ENCODE measurements around the gene SPTB. TPM values are rescaled to one million over a fixed set of nuclear protein-coding genes. Genes with fewer than 3 reads are reported as not detected.

Gene SPTB
- total and polyA plus RNA-seq, 10 donors = 0.06 to 20.9 (median 3.9) TPM

GRCh38 chr14:64732066-64732465, 147.6 kb downstream of the SPTB start:
- Histone ChIP-seq H3K9me3 (no peaks in the 10 kb centered on the region), H3K4me3 (no peak overlapping the region), H3K27me3 (replicated peaks in 1 of 7) (no peaks in the 10 kb centered on the region), H3K27ac (no peak overlapping the region), H3K36me3 (peaks cover 0 to 92% (median 42%) of the 10 kb centered on the region in 6 donors), H3K4me1 (peaks cover 7 to 51% (median 17%) of the 10 kb centered on the region in 6 donors)
- WGBS, 5 donors = 80 to 93% (median 90%) methylated on average over 3 to 4 of the region's 4 CpGs
- peak; percentile 65 for DNase-seq
- TF ChIP-seq CTCF (IDR thresholded peaks at IDR 0.05 in 8 of 11, conservative IDR thresholded peaks at IDR 0.05 in 3 of 11) = no peak
- intact Hi-C loops (cut with DNase I; ENCODE audit: low total_unique reads) = no loop called here

- intact Hi-C loops (cut with DNase I; ENCODE audit: low total_unique reads) = no loop called here
- DNase-seq = peak; percentile 56
- H3K9me3 ChIP-seq = no peaks in the 10 kb centered on the region
- H3K36me3 ChIP-seq = peaks cover 0 to 83% (median 38%) of the 10 kb centered on the region in 6 donors
- H3K27ac ChIP-seq = no peak overlapping the region
- WGBS, 5 donors = 90 to 96% (median 95%) methylated on average over 14 to 15 of the region's 15 CpGs
- no peaks in the 10 kb centered on the region for H3K27me3 ChIP-seq (replicated peaks in 1 of 7)
- H3K4me1 ChIP-seq = peaks cover 7 to 60% (median 22%) of the 10 kb centered on the region in 6 donors
- H3K4me3 ChIP-seq = no peak overlapping the region
- TF ChIP-seq POLR2AphosphoS5 (IDR thresholded peaks at IDR 0.05) (no peak), CTCF (IDR thresholded peaks at IDR 0.05 in 8 of 11, conservative IDR thresholded peaks at IDR 0.05 in 3 of 11) (no peak), POLR2A (IDR thresholded peaks at IDR 0.05) (no peak)
Measured at GRCh38 chr14:64731141-64731581, 148.5 kb downstream of the SPTB start.

- 68 to 96% (median 92%) methylated on average over 6 to 12 of the region's 12 CpGs for WGBS, 5 donors
- Histone ChIP-seq H3K4me3 (no peak overlapping the region), H3K4me1 (peaks cover 7 to 65% (median 24%) of the 10 kb centered on the region in 6 donors), H3K27me3 (replicated peaks in 1 of 7) (no peaks in the 10 kb centered on the region), H3K27ac (no peak overlapping the region), H3K9me3 (no peaks in the 10 kb centered on the region), H3K36me3 (peaks cover 0 to 79% (median 37%) of the 10 kb centered on the region in 6 donors)
- DNase-seq = peak; percentile 70
- intact Hi-C loops (cut with DNase I; ENCODE audit: low total_unique reads) = no loop called here
- TF ChIP-seq CTCF (IDR thresholded peaks at IDR 0.05 in 8 of 11, conservative IDR thresholded peaks at IDR 0.05 in 3 of 11) (no peak), POLR2AphosphoS5 (IDR thresholded peaks at IDR 0.05) (no peak), POLR2A (IDR thresholded peaks at IDR 0.05) (no peak)
Measured at GRCh38 chr14:64730681-64731080, 149.0 kb downstream of the SPTB start.

GRCh38 chr14:64730061-64730440, 149.7 kb downstream of the SPTB start:
- intact Hi-C loops (cut with DNase I; ENCODE audit: low total_unique reads) = no loop called here
- H3K4me3 ChIP-seq = no peak overlapping the region
- H3K36me3 ChIP-seq = peaks cover 0 to 72% (median 37%) of the 10 kb centered on the region in 6 donors
- no peaks in the 10 kb centered on the region for H3K9me3 ChIP-seq
- TF ChIP-seq POLR2AphosphoS5 (IDR thresholded peaks at IDR 0.05) (no peak), CTCF (IDR thresholded peaks at IDR 0.05 in 8 of 11, conservative IDR thresholded peaks at IDR 0.05 in 3 of 11) (no peak), POLR2A (IDR thresholded peaks at IDR 0.05) (no peak)
- peaks cover 10 to 68% (median 30%) of the 10 kb centered on the region in 6 donors for H3K4me1 ChIP-seq
- peak overlapping the region in 3 of 8 donors; percentile 2 to 34 (median 13) for H3K27ac ChIP-seq
- peak; percentile 57 for DNase-seq
- H3K27me3 ChIP-seq (replicated peaks in 1 of 7) = no peaks in the 10 kb centered on the region
- WGBS, 5 donors = 78 to 94% (median 78%) methylated on average over 1 of the region's 1 CpG
